ENCODE results near the gene CUEDC1.

GRCh38 chr17:57838857-57839570, 116.2 kb downstream of the CUEDC1 start:
- TF ChIP-seq CTCF (IDR thresholded peaks at IDR 0.05; ENCODE audit: insufficient read depth, low read length) (no peak), GABPA (IDR thresholded peaks at IDR 0.05; ENCODE audit: low read depth) (no peak), POLR2AphosphoS5 (IDR thresholded peaks at IDR 0.05; ENCODE audit: low read depth) (no peak), SPI1 (IDR thresholded peaks at IDR 0.05; ENCODE audit: borderline replicate concordance, low read depth) (no peak)
- TF ChIP-seq, protein P1, sequence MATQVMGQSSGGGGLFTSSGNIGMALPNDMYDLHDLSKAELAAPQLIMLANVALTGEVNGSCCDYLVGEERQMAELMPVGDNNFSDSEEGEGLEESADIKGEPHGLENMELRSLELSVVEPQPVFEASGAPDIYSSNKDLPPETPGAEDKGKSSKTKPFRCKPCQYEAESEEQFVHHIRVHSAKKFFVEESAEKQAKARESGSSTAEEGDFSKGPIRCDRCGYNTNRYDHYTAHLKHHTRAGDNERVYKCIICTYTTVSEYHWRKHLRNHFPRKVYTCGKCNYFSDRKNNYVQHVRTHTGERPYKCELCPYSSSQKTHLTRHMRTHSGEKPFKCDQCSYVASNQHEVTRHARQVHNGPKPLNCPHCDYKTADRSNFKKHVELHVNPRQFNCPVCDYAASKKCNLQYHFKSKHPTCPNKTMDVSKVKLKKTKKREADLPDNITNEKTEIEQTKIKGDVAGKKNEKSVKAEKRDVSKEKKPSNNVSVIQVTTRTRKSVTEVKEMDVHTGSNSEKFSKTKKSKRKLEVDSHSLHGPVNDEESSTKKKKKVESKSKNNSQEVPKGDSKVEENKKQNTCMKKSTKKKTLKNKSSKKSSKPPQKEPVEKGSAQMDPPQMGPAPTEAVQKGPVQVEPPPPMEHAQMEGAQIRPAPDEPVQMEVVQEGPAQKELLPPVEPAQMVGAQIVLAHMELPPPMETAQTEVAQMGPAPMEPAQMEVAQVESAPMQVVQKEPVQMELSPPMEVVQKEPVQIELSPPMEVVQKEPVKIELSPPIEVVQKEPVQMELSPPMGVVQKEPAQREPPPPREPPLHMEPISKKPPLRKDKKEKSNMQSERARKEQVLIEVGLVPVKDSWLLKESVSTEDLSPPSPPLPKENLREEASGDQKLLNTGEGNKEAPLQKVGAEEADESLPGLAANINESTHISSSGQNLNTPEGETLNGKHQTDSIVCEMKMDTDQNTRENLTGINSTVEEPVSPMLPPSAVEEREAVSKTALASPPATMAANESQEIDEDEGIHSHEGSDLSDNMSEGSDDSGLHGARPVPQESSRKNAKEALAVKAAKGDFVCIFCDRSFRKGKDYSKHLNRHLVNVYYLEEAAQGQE (IDR thresholded peaks at IDR 0.05; ENCODE audit: insufficient replicate concordance, low read depth), result no peak

All from HL-60 (cell line).